Adipocyte (in vitro differentiated cells): ENCODE data around the gene SLC24A3.

Source experiments
- DNase-seq: peaks from one replicate; pipeline ENCODE4 v3.0.0-alpha.2; 2015; ENCODE audit warnings: low read depth
- H3K27me3 ChIP-seq: replicated peaks from 2 replicates; pipeline ENCODE4 v1.7.0; 2013; ENCODE audit warnings: mild to moderate bottlenecking, low read length, moderate library complexity; ENCODE audit not compliant: control insufficient read depth, insufficient read depth
- H3K36me3 ChIP-seq: 2 replicates; pipeline ENCODE4 v1.7.0; 2013; ENCODE audit warnings: low read length, mild to moderate bottlenecking, moderate library complexity; ENCODE audit not compliant: control insufficient read depth, insufficient read depth, severe bottlenecking
- H3K4me1 ChIP-seq: 2 replicates; pipeline ENCODE4 v1.7.0; 2013; ENCODE audit warnings: mild to moderate bottlenecking, low read length, moderate library complexity; ENCODE audit not compliant: control insufficient read depth, insufficient read depth
- H3K4me3 ChIP-seq: 2 replicates; pipeline ENCODE4 v1.7.0; 2013; ENCODE audit warnings: mild to moderate bottlenecking, low read length, moderate library complexity
- H3K9ac ChIP-seq: 2 replicates; pipeline ENCODE4 v1.7.0; 2013; ENCODE audit warnings: mild to moderate bottlenecking, low read length, moderate library complexity
- H3K9me3 ChIP-seq: 2 replicates; pipeline ENCODE4 v1.7.0; 2013; ENCODE audit warnings: mild to moderate bottlenecking, low read length, moderate library complexity; ENCODE audit not compliant: control insufficient read depth

The SLC24A3 gene

GRCh38 chr20:19431316-19431700, 218.9 kb downstream of the SLC24A3 start:
- Histone ChIP-seq H3K4me3 (no peak overlapping the region), H3K4me1 (no peaks in the 10 kb centered on the region), H3K9me3 (no peaks in the 10 kb centered on the region), H3K9ac (no peak overlapping the region), H3K27me3 (peaks cover 12% of the 10 kb centered on the region), H3K36me3 (no peaks in the 10 kb centered on the region)
- no peak for DNase-seq

DNA sequence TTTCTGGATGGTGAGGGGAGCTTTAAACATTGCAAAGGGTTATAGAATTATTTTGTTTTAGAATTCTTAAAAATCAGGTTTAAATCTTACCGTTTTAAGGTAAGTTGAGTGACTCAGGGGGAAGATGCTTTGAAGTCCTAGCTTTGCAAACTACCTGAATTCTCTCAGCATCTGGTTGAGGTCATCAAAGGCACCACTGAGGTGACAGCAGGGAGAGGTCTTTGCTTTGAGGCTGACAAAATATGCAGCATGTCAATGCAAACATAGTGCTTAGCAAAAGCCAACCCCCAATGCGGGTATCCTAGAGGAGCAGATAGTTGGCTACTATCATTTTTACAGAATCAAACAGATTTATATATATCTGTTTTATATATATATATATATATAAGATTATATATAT, 219.5 kb downstream of the SLC24A3 start:
- Histone ChIP-seq H3K4me1 (no peaks in the 10 kb centered on the region), H3K9ac (no peak overlapping the region), H3K4me3 (no peak overlapping the region)

DNA sequence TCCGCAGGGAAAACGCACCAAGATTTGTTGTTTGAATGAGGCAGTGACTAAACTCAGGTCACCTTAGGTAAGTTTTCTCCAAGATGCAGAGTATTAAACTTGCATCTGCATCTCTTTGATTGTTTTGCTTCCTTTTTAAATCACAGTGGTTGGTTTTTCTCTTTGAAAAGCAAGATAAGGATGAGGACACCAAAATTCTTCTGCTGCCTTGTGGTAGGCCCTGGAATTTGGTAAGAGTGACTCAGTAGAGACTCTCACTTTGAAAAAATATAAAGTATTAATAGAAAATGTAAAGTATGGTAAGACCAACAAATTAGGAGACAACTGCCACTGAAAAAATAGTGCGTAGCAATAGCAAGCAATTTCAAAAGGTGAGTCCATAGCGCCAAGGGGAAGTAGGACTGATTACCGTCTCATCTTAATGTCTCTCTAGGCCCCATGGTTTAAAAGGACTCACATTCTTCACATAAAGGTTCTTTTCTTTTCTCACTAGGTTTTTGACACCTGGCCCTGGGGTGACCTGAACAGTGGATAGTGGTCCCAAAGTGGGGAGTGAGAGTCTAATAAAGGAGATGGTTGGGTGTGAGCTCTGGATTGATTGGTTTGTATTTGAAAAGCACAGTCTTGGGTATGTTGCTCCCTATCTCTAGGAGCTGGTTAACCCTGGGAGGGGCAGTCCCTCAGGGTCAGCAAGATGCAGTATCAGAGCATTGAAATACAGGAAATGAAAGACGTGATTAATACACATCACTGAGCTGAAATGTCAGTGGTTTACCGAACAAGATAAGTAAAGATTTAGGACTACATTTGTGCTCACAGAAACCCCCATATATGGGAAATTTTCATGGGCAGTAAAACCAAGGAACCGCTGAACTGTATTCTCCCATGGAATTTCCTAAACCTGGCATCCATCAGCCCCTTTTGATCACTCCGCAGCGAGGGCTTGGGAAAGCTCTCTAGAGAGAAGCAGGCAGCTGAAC, 221.2 kb downstream of the SLC24A3 start:
- DNase-seq: peak; percentile 43
- Histone ChIP-seq H3K27me3 (peaks cover 8% of the 10 kb centered on the region), H3K4me1 (no peaks in the 10 kb centered on the region), H3K9me3 (no peaks in the 10 kb centered on the region), H3K36me3 (no peaks in the 10 kb centered on the region), H3K9ac (no peak overlapping the region), H3K4me3 (no peak overlapping the region)

More for the DNA sequence above, 219.5 kb downstream of the SLC24A3 start:
- H3K27me3 ChIP-seq: peaks cover 12% of the 10 kb centered on the region
- no peak for DNase-seq
- no peaks in the 10 kb centered on the region for H3K36me3 ChIP-seq
- no peaks in the 10 kb centered on the region for H3K9me3 ChIP-seq

GRCh38 chr20:19435316-19435715, 222.9 kb downstream of the SLC24A3 start:
- no peaks in the 10 kb centered on the region for H3K27me3 ChIP-seq
- no peaks in the 10 kb centered on the region for H3K4me1 ChIP-seq
- DNase-seq: no peak
- no peaks in the 10 kb centered on the region for H3K36me3 ChIP-seq
- H3K4me3 ChIP-seq: no peak overlapping the region
- H3K9ac ChIP-seq: no peak overlapping the region
- H3K9me3 ChIP-seq: no peaks in the 10 kb centered on the region

DNA sequence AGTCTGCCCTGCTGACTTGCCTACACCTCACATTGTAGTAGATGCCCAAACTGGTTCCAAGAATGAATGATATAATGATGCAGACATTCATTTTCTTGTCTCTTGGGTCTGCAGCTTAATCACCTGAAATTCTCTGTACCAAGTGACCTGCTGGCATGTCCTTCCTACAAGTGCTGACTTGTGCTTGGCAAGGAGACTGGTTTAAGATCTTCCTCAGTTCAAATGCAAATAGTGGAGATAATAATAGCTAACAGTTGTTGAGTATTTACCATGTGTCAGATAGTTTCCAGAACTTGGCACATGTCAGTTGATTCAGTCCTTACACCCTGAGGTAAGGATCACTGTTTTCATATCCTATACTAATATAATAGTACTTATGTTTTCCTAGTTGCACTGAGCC, 223.4 kb downstream of the SLC24A3 start:
- DNase-seq: no peak
- Histone ChIP-seq H3K27me3 (no peaks in the 10 kb centered on the region), H3K4me3 (no peak overlapping the region), H3K9ac (no peak overlapping the region), H3K36me3 (no peaks in the 10 kb centered on the region), H3K4me1 (no peaks in the 10 kb centered on the region), H3K9me3 (no peaks in the 10 kb centered on the region)

- no peaks in the 10 kb centered on the region for H3K4me1 ChIP-seq
- no peak overlapping the region for H3K9ac ChIP-seq
- DNase-seq: no peak
- no peaks in the 10 kb centered on the region for H3K36me3 ChIP-seq
- no peak overlapping the region for H3K4me3 ChIP-seq
- no peaks in the 10 kb centered on the region for H3K27me3 ChIP-seq
- H3K9me3 ChIP-seq: peaks cover 15% of the 10 kb centered on the region
These were observed 226.0 kb downstream of the SLC24A3 start for GRCh38 chr20:19438488-19438887.

GRCh38 chr20:19440660-19441527, 228.5 kb downstream of the SLC24A3 start:
- H3K9me3 ChIP-seq: peaks cover 19% of the 10 kb centered on the region
- no peaks in the 10 kb centered on the region for H3K27me3 ChIP-seq
- H3K9ac ChIP-seq: no peak overlapping the region
- no peaks in the 10 kb centered on the region for H3K4me1 ChIP-seq
- DNase-seq: no peak
- no peak overlapping the region for H3K4me3 ChIP-seq
- no peaks in the 10 kb centered on the region for H3K36me3 ChIP-seq

DNA sequence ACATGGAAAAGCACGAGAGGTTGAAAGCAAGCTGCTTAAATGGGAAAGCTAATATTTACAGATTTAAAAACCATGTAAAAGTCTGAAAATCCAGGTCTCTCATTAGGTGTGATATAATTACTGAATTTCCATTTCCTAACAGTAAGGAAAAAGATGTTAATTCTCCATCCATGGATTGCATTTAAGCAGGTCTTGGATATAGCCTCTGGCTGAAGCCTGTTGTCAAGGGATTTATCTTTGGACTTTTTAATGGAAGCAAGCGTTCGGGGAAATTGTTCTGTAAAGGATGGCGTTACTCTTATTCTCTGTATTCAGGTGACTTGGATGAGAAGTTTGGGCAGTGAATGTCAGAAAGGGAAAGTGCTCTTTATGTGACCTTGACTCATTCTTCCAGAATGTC, 233.8 kb downstream of the SLC24A3 start:
- Histone ChIP-seq H3K4me1 (no peaks in the 10 kb centered on the region), H3K9ac (no peak overlapping the region), H3K27me3 (no peaks in the 10 kb centered on the region), H3K9me3 (peaks cover 19% of the 10 kb centered on the region), H3K4me3 (no peak overlapping the region), H3K36me3 (no peaks in the 10 kb centered on the region)
- DNase-seq: no peak

DNA sequence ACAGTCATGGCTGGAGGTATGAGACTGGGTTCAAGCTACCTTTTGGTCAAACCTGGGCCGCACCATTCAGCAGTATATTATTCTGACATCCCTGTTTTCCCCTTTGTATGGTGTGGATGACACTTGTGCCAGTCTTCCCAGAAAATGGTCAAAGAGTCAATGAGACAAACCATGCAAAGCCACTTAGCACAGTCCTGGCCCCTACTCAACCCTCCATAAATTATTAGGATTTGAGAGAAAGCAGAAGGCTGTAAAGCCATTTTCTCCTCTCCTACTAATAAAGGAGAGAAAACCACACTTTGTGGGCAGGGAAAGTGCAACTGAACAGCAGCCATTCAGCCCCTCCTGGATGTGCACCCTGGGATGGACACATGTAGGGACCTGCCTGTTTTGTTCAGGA, 236.2 kb downstream of the SLC24A3 start:
- no peak overlapping the region for H3K4me3 ChIP-seq
- DNase-seq: no peak
- no peak overlapping the region for H3K9ac ChIP-seq
- no peaks in the 10 kb centered on the region for H3K27me3 ChIP-seq
- no peaks in the 10 kb centered on the region for H3K36me3 ChIP-seq
- H3K9me3 ChIP-seq: peaks cover 3% of the 10 kb centered on the region
- no peaks in the 10 kb centered on the region for H3K4me1 ChIP-seq

GRCh38 chr20:19449051-19449450, 236.6 kb downstream of the SLC24A3 start:
- Histone ChIP-seq H3K4me3 (no peak overlapping the region), H3K27me3 (no peaks in the 10 kb centered on the region), H3K9ac (no peak overlapping the region), H3K4me1 (no peaks in the 10 kb centered on the region), H3K9me3 (no peaks in the 10 kb centered on the region), H3K36me3 (no peaks in the 10 kb centered on the region)
- DNase-seq: peak; percentile 19

- no peak for DNase-seq
- no peak overlapping the region for H3K4me3 ChIP-seq
- no peaks in the 10 kb centered on the region for H3K4me1 ChIP-seq
- H3K36me3 ChIP-seq: no peaks in the 10 kb centered on the region
- no peaks in the 10 kb centered on the region for H3K27me3 ChIP-seq
- H3K9ac ChIP-seq: no peak overlapping the region
- H3K9me3 ChIP-seq: no peaks in the 10 kb centered on the region
These were observed 238.9 kb downstream of the SLC24A3 start for GRCh38 chr20:19451231-19451922.
